Mesodermal cell (in vitro differentiated cells): ENCODE data around the gene TGIF2.
A peak's percentile ranks its signal among the peaks of the same experiment; 100 is the strongest.

Experiments
- H3K27ac ChIP-seq: 2 replicates; pipeline ENCODE4 v1.7.0; 2013; ENCODE audit warnings: mild to moderate bottlenecking, low read depth, low read length, moderate library complexity; ENCODE audit not compliant: severe bottlenecking
- H3K36me3 ChIP-seq: 2 replicates; pipeline ENCODE4 v1.7.1; 2013; ENCODE audit warnings: mild to moderate bottlenecking, low read length, moderate library complexity; ENCODE audit not compliant: control insufficient read depth, insufficient read depth
- H3K4me1 ChIP-seq: one replicate; pipeline ENCODE4 v1.7.1; 2013; ENCODE audit warnings: mild to moderate bottlenecking, low read length; ENCODE audit not compliant: insufficient read depth, control insufficient read depth, poor library complexity, severe bottlenecking
- H3K4me3 ChIP-seq: 2 replicates; pipeline ENCODE4 v1.7.0; 2013; ENCODE audit warnings: low read length, control low read depth, mild to moderate bottlenecking; ENCODE audit not compliant: insufficient read depth, poor library complexity, severe bottlenecking; ENCODE audit errors: extremely low read depth
- H3K9me3 ChIP-seq: 2 replicates; pipeline ENCODE4 v1.7.1; 2013; ENCODE audit warnings: mild to moderate bottlenecking, low read length, moderate library complexity; ENCODE audit not compliant: control insufficient read depth
- WGBS, 2 experiments: methylation state at CpG; one replicate each; pipeline ENCODE4 v1.1.5; 2013; ENCODE audit warnings: missing lambda C conversion rate in 2 of 2; ENCODE audit not compliant: insufficient coverage in 2 of 2; 5-methylcytosine and 5-hydroxymethylcytosine counted together

The TGIF2 gene

DNA sequence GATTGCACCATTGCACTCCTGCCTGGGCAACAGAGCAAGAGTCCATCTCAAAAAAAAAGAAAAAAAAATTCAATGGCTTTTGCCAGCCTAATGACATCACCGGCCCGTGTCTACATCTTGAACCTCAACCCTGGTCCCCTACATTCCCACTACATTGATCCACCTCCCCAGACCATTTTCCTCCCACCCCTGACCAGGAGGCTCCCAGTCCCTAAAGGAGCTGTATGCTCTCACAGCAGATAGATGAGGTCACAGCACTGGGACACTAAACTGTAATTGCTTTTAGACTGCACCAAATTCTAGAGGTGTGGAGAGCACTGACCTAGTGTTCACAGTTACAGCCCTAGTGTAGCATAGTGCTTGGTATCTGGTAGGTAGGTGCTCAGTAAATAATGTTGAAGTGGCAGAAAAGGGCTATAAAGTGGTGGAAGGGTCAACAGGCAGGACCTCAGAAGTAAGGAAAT, 10.7 kb downstream of the TGIF2 start:
- H3K36me3 ChIP-seq: peaks cover 60% of the 10 kb centered on the region
- no peak overlapping the region for H3K4me3 ChIP-seq
- H3K4me1 ChIP-seq: peaks cover 8% of the 10 kb centered on the region
- no peak overlapping the region for H3K27ac ChIP-seq
- H3K9me3 ChIP-seq: no peaks in the 10 kb centered on the region
- no CpG with 5 or more reads among the region's 2 CpGs for WGBS, 2 experiments

DNA sequence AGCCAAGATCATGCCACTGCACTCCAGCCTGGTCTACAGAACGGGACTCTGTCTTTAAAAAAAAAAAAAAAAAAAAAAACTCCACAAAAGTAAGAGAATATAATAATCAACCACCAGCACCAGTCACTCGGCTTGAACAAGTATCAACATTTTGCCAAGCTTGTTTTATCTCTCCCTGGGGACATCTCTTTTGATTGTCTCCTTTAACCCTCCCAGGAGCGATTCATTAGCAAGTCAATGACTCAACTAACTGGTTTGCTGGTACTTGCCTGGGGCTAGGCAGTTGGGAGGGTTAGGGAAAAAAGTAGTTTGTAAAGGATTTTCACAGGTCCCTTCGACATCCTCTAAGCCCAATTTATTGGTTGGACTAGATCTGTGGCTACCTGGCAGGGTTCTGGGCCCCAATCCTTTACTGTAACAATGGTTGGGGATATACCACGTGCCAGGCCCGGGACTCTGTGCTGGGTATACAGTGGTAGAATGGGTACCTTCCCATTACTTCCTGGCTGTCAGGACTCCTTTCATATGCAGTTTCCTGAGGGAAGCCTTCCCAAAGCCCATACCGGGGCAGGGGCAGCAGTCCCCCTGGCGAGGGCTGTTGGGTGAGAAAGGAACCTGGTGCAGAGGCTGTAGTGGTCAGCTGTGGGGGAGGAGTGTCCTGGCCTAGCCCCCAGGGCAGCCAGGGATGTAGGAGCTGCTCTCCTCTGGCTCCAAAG, 12.2 kb downstream of the TGIF2 start:
- no peaks in the 10 kb centered on the region for H3K9me3 ChIP-seq
- peaks cover 8% of the 10 kb centered on the region for H3K4me1 ChIP-seq
- no peak overlapping the region for H3K4me3 ChIP-seq
- H3K36me3 ChIP-seq: peaks cover 59% of the 10 kb centered on the region
- 62% methylated on average over 5 of the region's 8 CpGs; no CpG with 5 or more reads in 1 of the 2 experiments for WGBS, 2 experiments
- no peak overlapping the region for H3K27ac ChIP-seq

DNA sequence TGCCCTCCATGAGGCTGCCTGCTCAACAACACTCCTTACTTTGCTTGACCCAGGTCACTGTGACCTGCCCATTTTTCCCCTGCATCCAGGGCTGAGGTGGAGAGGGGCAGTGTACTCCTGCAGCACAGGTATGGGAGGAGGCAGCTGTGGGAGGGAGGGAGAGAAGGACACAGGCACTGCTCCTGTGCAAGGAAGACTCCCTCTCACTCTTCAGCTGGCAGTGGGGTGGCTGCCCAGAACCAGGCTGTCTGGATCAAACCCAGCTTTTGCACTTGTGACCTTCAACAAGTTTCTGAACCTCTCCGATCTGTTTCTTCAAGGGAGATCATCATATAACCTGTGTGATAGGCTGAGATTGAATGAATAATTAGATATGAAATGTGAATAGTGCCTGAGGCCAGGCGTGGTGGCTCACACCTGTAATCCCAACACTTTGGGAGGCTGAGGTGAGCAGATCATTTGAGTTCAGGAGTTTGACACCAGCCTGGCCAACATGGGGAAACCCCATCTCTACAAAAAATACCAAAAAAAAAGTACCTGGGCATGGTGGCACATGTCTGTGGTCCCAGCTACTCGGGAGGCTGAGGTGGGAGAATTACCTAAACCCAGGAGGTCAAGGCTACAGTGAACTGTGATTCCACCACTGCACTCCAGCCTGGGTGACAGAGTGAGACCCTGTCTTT, 14.1 kb downstream of the TGIF2 start:
- Histone ChIP-seq H3K4me1 (peaks cover 12% of the 10 kb centered on the region), H3K4me3 (no peak overlapping the region), H3K9me3 (no peaks in the 10 kb centered on the region), H3K36me3 (peaks cover 56% of the 10 kb centered on the region), H3K27ac (no peak overlapping the region)
- WGBS, 2 experiments: 100% methylated on average over 2 of the region's 3 CpGs

DNA sequence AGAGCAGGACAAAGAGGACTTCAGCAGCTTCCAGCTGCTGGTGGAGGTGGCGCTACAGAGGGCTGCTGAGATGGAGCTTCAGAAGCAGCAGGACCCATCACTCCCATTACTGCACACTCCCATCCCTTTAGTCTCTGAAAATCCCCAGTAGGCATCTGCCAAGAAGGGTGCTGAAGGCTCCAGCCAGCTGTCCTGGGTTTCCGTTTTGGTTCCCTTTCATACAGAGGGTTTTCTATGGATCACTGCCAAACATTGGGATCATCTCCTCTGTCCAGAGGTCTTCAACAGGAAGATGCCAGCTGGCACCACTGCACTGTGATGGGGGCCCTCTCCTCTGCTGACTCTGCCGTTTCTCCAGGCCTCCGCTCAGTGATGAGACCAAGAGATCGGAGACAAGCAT, 17.9 kb downstream of the TGIF2 start:
- peaks cover 64% of the 10 kb centered on the region for H3K36me3 ChIP-seq

DNA sequence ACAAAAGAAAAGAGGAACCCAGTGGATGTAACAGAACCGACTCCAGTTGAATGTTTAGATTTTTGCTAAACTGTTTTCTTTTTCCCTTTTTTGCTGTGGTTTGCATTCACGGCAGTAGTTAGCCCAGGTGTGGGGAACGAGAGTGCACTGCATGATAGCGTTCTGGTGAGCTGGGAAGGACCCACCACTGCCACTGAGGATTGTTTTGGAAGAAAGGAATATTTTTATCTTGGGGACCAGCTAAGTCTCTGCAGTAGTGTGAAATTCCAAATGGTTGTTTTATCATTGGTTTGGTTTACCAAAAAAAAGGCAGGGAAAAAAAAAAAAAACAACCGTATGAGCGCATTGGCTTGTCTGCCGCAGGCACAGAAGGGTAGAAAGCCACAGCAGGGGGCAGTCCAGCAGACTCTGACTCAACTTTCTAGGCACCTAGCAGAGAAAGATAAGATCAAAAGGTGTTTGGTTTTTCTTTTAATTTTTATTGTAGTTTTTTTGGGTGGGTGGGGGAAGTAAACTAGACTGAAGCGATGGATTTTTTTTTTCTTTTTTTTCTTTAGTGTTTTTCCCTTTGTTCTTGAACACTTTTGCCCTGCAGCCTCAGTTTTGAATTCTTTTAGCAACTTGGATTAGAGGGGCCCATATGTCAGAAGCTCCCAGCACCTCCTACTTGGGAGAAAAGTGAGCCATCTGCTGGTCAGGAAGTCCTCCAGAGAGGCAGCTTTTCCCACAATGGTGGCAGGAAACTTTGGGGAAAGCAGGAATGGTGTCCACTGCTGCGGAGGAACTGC, 18.7 kb downstream of the TGIF2 start:
- Histone ChIP-seq H3K27ac (no peak overlapping the region), H3K36me3 (peaks cover 63% of the 10 kb centered on the region)
- 74 to 76% methylated on average over 4 to 9 of the region's 9 CpGs for WGBS, 2 experiments

More for the DNA sequence above, 17.9 kb downstream of the TGIF2 start:
- 92 to 97% methylated on average over 4 to 5 of the region's 5 CpGs for WGBS, 2 experiments
- peaks cover 4% of the 10 kb centered on the region for H3K4me1 ChIP-seq
- no peaks in the 10 kb centered on the region for H3K9me3 ChIP-seq
- no peak overlapping the region for H3K27ac ChIP-seq
- no peak overlapping the region for H3K4me3 ChIP-seq

DNA sequence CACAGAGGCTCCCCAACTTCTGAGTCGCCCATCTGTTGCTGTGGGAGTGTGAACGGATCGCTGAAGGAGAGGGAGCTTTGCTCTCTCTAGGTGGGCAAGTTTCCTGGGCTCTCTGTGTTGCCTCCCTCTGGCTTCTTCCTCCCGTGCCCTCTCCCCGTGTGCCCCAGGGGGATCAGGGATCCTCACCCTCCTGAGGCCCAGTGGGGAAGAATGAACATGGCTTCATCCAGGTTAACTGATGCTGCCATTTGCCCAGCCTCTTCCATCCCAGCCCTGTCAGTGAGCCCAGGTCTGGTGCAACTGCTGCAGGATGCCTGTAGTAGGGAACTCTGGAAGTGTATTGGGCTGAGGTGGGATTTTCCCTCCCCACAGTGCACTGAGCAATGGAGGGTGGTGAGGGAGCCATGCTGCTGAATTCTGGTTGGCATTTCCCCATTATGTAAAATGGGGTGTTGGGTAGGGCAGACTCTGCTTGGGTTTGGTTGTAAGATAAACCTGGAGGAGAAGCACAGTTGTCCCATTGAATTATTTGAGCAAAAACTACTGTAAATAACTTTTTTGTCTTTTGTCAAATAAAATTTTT, 20.0 kb downstream of the TGIF2 start:
- Histone ChIP-seq H3K9me3 (no peaks in the 10 kb centered on the region), H3K36me3 (peaks cover 54% of the 10 kb centered on the region), H3K4me1 (peaks cover 4% of the 10 kb centered on the region), H3K4me3 (no peak overlapping the region), H3K27ac (no peak overlapping the region)
- 96 to 97% methylated on average over 2 to 4 of the region's 5 CpGs for WGBS, 2 experiments

More for the DNA sequence above, 18.7 kb downstream of the TGIF2 start:
- Histone ChIP-seq H3K4me3 (no peak overlapping the region), H3K4me1 (peaks cover 4% of the 10 kb centered on the region), H3K9me3 (no peaks in the 10 kb centered on the region)

DNA sequence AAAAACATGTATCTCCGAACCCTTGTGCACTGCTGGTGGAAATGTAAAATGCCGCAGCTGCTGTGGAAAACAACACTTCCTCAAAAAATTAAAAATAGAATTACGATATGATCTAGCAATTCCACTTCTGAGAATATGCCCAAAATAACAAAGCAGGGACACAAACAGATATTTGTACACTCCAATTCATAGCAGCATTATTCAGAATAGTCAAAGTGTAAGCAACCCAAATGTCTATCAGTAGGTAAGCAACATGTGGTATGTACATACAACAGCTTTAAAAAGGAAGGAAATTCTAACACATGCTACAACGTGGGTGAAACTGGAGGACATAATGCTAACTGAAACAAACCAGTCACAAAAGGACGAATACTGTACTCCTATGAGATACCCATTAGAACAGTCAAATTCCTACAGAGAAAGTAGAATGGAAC, 26.5 kb downstream of the TGIF2 start:
- 83 to 93% methylated on average over 1 to 4 of the region's 5 CpGs for WGBS, 2 experiments
- H3K9me3 ChIP-seq: no peaks in the 10 kb centered on the region
- no peak overlapping the region for H3K4me3 ChIP-seq
- peaks cover under 1% of the 10 kb centered on the region for H3K4me1 ChIP-seq
- no peak overlapping the region for H3K27ac ChIP-seq
- no peaks in the 10 kb centered on the region for H3K36me3 ChIP-seq

DNA sequence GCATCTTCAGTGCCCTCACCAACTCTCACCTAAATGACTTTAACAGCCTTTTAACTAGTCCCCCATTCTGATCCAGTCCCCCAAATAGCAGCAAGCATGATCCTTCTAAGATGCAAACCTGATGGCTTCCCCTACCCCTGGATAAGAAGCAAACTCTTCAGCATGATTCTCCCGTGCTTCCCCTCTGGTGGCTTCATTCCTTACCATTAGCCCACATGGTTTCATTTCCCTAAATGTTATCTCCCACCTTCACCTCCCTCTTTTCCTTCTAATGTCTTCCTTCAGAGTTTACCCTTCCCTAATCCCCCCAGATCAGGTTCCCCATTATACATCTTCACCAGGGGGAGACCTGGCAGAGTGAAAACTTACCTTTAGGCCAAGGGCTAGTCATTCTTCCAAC, 28.1 kb downstream of the TGIF2 start:
- Histone ChIP-seq H3K36me3 (no peaks in the 10 kb centered on the region), H3K27ac (no peak overlapping the region), H3K9me3 (no peaks in the 10 kb centered on the region), H3K4me3 (no peak overlapping the region), H3K4me1 (peaks cover 3% of the 10 kb centered on the region)
- WGBS, 2 experiments: 59 to 75% methylated on average over 1 of the region's 1 CpG

DNA sequence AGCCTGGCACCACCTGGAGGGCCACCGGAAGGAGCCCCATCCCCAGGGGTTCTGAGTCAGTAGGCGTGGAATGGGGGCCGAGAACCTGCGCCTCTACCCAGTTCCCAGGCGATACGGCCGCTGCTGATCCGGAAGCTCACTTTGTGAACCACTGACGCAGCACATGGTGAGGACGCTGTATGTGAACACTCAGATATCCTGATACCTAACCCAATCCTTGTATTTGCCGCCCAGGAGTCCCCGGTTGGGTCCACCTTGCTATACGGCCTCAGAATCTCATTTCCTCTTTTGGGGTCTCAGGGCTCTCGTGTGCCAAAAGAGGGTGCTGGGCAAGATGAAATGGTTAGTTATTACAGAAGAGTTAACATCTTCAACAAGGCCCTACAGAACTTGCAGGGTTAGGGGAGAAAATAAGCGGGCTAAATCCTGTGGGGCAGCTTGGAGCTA, 31.6 kb downstream of the TGIF2 start:
- H3K4me3 ChIP-seq: peak overlapping the region; percentile 95
- 86 to 87% methylated on average over 11 to 14 of the region's 15 CpGs for WGBS, 2 experiments
- H3K36me3 ChIP-seq: peaks cover 25% of the 10 kb centered on the region
- H3K4me1 ChIP-seq: peaks cover 8% of the 10 kb centered on the region
- H3K9me3 ChIP-seq: no peaks in the 10 kb centered on the region
- peak overlapping the region; percentile 8 for H3K27ac ChIP-seq

DNA sequence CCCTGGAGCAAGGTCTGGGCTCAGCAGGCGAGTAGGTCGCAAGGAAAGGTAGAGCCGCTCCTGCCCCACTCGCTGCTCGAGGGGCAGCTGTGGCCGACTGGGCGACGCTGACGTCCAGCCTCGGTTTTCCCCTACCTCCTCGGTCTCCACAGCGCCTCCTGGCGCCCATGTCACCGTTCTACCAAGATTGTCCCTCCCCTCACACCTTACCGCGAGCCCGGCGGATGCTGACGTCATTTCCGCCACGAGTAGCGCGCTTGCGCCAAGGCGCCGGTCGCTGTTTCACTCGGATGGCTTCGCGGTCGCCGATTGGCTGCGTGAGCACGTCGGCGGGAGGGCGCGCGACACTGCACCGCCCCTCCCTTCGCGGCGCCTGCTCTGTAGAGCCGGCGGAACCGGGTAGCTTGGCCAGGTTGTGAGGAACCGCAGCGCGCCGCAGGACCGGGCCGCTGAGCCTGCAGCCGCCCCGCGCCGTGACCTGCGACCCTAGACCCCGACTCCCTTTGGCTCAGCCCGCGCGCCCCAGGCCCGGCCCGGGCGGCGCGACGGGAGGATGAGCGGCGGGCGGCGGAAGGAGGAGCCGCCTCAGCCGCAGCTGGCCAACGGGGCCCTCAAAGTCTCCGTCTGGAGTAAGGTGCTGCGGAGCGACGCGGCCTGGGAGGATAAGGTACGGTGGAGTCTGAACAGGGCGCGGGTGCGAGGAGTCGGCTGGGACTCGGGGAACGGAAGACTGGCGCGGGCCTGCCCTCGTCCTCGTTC, 32.2 kb downstream of the TGIF2 start, which contains the start of gene RAB5IF:
Gene RAB5IF, plus strand, starts transcription at position 381 of the 759 bp plus-strand sequence. Its CDS starts 173 bp downstream, at position 554.
- WGBS, 2 experiments: 0 to 1% methylated on average over 65 to 85 of the region's 90 CpGs
- Histone ChIP-seq H3K4me1 (peaks cover 8% of the 10 kb centered on the region), H3K4me3 (peak within 1 kb of the TSS; percentile 95), H3K27ac (peak within 1 kb of the TSS; percentile 76), H3K36me3 (peaks cover 31% of the 10 kb centered on the region), H3K9me3 (no peaks in the 10 kb centered on the region)
